ENCODE data around the gene ORM1.

The ORM1 gene

DNA sequence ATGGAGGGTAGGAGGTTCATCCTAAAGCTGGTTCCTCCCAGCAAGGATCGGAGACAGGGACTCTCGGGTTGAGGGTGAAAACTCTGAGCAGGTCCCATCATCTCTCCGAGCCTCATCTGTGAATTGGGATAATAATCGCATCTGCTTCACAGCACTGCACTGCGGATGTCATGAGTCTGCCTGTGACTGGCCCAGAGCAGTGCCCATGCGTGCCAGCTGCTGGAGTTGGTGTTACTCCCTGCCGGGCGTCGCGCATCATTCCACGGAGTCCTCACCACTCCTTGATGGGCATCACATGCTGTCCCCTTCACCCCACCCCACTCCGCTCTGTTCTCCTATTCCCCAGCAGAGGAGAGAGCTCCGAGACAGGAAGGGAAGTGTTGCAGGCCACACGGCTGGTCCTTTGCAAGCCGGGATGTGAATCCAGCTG lies 35.1 kb upstream of the ORM1 start:
- DNase-seq = no peak

DNA sequence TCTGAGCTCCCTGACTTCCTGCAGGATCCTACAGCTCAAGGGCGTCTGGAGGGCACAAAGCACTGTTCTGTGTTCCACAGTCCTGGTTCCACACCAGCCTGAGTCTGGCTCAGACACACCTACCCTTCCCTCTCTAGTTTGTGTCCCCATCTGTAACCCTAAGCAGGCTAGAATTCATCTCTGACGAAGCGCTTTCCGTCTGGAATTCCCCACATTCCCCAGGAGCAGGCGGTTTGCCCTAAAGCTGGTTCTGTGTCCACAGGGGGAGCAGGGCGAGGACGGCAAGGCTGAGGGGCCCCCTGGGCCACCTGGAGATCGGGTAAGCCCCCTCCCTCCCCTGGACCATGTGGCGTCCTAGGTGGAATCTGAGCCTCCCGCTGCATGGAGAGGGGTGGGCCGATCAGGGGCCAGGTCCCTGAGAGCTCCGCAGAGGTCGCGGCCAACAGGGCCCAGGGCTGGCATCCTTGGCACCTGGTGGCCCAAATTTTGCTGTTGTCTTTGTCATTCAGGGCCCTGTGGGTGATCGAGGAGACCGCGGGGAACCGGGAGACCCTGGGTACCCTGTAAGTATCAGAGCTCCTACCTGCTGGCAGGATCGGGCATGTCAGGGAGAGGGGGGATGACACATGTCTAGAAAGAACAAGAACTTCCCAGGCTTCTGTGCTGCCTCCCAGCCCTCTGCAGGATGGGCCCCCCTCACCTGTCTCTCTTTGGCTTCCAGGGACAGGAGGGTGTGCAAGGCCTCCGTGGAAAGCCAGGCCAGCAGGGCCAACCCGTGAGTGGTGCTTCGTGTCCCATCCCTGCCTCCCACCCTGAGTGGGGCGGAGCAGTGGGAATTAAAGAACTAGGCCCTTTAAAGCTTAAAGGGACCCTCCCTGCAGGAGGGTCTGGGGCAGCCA lies 34.5 kb upstream of the ORM1 start:
- no peak for DNase-seq

DNA sequence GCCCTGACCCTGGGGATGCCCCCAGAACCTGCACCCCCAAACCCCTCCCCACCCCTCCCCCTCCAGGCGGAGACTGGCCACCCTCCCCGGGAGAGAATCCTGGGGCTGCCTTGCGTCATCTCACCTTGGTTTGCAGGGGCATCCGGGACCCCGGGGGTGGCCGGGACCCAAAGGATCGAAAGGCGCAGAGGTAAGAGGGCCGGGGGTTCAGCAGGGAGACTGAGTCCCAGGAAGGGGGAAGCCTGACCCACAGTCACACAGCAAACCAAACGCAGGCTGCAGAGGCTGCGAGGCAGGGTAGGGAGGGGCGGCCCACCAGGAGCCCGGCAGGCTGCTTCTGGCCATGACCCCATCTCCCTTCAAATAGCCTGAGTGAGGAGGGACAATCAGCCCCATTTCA lies 33.8 kb upstream of the ORM1 start:
- DNase-seq = no peak

DNA sequence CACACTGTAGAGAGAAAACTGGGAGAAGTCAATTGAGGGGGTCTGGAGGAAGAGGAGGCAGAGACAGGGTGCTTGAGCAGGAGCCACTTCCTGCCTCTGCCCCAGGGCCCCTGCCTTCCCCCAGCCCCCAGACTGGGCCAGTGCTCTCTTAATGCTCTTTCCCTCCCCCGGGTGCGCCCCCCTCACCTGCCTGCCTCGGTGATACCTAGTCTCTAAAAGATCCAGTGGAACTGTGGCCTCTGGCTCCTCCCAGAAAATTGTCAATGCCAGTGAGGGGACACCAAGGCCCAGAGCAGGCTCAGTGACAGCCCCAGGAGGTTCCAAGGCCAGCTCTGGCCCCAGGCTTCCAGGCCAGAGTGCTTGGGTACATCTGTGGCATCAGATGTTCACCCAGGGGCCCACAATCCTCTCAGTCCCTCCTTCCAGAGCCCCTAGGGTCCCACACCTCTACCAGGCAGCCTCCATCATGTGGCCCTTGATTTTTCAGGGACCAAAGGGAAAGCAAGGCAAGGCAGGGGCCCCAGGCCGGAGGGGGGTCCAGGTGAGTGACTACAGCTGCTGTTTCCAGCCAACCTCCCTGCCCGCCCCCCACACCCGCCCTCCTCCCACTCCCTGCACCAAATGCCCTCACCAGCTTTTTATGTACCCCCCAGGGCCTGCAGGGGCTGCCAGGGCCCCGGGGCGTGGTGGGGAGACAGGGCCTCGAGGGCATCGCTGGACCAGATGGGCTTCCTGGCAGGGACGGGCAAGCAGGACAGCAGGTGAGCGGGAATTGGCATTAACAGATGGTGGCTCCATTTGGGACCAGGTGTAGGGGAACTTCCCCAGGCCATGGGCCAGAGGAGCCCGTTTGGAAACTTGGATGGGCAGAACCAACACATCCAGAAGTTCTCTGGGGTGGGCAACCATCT lies 33.1 kb upstream of the ORM1 start:
- DNase-seq = no peak

DNA sequence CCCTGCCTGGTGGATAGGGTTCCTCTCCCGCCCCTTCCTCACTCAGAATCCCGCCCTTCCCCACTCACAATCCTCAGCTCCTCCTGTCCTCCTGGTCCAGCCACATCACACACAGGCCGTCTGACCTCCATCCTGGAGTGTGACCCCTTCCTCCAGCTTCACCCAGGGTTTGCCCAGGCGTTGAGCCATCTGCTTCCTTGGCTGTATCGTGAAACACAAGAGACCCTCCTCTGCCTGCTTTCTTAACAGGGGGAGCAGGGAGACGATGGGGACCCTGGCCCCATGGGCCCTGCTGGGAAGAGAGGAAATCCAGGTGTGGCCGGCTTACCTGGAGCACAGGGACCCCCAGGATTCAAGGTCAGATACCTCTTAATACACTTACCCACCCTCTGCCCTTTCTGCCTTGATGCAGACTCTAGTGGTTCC lies 32.3 kb upstream of the ORM1 start:
- DNase-seq = no peak

DNA sequence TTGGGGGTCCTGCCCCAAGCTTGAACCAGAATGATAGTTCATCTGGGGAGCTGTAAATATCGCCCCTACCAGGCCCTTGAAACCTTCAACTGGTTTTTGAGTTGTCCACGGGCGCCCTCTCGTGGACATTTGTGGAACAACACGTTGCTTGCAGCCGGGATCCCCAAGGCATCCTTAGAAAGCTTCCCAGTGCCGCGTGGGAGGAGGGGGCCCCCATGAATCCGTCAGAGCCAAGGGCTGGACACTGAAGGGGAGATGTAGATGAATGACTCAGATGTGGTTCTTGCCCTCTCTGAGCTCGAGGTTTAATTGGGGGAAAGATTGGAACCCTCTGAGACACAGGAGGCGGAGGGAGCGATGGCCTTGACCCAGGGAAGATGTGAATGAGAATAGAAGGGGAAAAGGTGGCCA lies 31.8 kb upstream of the ORM1 start:
- DNase-seq = peak; percentile 79

DNA sequence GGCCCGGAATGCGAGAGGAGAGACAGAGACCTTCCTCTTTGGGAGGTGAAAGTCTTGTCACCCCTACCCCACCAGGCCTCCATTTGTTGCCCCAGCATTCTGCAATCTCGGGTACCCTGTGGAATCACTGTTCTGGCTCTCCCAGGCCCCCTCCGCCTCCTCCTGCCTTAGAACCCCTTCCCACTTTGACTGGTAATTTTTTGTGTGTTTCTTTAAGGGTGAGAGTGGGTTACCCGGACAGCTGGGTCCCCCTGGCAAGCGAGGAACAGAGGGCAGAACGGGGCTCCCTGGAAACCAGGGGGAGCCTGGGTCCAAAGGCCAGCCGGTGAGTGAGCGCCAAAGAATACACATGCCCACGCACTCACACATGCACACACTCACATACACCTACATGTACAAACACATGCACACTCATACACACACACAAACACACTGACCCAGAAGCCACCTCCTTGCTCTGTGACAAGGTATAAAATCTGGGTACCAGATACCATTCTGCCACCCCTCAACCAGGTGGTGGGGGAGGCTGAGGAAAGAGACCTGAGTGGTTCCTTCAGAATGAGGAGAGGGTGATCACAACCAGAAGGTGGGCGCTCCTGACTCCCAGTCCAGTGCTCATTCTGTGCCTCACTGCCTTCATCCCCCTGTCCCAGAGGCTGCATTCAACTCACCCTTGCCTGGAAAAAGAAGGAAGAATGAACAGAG lies 30.9 kb upstream of the ORM1 start:
- no peak for DNase-seq

DNA sequence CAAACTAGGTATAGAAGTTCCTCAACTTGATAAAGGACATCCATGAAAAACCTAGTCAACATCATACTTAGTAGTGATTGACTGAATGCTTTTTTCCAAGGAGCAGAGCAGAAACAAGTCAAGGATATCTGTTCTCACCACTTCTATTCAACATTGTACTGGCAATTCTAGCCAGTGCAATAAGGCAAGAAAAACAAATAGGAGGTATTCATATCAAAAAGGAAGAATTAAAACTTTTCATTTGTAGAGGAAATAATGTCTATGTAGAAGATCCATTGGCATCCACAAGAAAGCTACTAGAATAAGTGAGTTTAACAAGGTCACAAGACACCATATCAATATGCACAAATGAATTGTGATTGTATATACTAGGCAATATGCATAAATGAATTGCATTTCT lies 28.2 kb upstream of the ORM1 start:
- DNase-seq = no peak

DNA sequence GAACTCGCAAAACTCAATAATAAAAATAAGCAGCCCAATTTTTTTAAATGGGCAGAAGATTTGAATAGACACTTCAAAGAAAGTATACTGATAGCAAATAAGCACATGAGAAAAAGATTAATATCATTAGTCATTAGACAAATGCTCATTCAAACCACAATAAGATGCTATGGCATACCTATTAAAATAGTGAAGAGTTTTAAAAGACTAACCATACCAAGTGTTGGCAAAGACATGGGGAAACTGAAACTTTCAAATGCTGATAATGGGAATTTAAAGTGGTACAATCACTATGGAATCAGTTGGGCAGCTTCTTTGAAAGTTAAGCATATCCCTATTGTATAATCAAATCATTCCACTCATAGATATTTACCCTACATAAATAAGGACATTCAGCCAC lies 26.6 kb upstream of the ORM1 start:
- DNase-seq = no peak

DNA sequence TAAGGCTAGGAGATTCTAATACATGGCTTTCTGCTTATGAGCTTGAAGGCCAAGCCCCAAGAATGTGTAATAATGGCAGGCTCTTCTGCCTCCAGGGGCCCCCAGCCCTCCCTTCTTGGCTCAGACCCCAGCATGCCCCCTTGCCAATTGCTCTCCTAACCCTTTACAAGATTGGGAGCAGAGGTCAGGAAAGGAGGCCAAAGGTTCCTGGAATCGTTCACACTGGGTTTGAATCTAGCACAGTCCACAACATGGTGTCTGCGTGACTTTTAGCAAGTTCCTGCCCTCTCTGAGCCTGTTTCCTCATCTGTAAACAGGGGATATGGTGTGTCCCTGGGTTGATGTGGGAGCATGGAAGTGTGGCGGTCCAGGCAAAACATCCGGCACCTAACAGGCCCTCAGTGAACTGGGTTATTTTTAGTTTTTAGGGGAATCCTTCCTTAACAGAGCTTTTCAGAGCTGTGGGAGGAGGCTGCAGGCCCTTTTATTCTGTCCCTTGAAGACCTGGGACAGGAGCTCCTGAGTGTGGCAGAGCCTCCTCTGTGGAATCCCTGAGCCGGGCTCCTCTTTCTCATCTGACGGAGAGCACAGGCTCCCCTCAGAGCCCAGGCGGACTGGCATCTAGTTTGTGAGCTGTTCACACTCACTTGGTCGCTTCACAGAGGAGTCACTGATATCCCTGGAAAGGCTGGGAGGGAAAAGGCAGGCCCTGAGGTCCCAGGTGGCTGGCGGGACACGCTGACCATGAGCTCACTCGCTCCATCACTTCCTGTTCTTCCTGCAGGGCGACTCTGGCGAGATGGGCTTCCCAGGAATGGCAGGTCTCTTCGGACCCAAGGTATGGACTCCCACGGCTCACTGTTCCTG lies 23.4 kb upstream of the ORM1 start:
- DNase-seq = no peak

DNA sequence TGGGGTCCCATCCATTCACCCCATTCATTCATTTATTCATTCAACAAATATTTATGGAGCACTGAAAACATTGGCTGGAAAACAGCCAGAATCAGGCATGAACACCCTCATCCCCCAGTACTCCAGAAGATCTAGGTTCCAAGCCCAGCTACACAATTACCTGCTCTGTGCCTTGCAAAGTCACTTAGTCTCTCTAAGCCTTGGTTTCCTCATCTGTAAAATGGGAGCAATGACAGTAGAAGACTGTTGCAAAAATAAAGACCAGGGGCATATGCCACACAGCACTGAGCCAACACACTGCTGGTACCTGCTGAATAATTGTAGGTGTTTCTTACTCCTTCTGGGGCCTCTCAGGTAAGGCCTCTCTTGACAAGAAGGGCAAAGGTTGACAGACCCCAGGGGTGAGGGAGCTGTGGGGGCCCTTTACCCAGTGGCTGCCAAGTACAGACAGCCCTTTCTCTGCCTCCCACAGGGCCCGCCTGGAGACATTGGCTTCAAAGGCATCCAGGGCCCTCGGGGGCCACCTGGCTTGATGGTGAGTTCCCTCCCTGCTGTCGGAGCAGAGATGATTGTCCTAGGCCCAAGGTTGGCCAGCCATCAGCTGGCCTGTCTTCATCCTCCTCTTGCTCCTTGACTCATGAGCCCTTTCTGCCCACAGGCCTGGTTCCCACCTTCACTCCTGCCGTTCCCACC lies 22.6 kb upstream of the ORM1 start:
- DNase-seq = peak; percentile 1

DNA sequence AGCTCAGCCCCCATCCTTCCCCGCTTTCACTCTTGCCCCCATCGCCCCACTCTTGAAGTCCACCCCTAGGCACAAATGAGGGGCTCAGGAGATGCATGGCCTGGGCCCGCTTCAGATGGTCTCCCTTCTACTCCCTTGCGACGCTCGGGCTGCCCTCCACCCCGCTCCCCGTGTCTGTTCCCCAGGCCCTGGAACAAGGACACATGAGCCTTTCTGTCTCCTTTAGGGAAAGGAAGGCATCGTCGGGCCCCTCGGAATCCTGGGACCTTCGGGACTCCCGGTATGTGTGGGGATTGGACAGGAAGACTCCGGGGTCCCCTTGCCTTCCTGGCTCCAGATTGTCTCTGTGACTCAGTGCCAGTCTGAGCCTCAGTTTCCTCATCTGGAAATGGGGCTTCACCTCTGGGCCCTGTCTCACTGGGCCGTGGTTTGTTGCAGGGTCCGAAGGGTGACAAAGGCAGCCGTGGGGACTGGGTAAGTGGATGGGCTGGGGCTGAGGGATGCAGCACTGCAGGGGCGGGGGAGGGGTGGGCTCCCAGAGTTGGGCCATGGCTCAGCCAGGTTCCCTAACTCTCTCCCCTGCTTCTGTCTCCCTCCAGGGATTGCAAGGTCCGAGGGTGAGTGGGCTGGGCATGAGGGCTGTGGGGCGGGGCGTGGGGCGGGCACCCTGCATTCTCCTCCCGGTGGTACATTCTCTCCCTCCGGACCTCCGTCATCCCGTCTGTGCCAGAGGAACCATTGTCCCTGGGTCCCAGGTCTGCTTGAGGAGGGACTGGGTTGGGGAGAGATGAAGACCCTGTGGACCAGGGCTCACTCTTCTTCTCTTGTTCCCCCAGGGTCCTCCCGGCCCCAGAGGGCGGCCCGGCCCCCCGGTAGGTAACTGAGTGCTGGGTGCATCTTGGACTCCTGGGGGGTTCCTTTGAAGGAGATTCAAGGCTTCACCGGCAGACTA lies 21.8 kb upstream of the ORM1 start:
- peak; percentile 0 for DNase-seq

DNA sequence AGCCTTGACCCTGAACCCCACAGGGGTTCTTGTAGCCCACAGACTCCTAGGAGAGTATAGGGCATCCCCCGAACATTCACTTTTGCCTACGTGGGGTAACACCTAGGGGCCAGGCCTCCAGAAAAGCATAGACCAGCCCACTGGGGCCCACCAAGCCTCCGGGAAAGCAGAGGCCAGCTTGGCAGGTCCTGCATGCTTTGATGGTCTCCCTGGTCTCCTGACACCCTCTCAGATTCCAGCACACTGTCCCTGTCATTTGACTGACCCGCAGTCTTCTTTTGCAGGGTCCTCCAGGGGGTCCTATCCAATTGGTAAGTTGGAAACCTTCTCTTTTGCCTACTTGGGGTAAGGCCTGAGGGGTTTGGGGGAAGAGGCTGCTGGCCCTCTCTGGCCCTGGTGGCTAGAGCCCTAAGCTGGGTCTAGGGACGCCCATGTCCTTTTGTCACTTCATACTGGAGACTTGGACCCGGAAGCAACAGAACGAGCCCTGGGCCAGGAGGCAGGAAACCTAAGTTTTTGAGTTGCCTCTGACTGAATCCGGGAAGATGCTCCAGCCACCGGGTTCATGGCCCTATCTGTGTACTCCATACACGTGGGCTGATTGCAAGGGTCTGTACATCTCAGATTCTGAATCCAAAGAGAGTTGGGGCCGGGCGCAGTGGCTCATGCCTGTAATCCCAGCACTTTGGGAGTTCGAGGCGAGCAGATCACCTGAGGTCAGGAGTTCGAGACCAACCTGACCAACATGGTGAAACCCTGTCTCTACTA lies 20.9 kb upstream of the ORM1 start:
- DNase-seq = no peak

DNA sequence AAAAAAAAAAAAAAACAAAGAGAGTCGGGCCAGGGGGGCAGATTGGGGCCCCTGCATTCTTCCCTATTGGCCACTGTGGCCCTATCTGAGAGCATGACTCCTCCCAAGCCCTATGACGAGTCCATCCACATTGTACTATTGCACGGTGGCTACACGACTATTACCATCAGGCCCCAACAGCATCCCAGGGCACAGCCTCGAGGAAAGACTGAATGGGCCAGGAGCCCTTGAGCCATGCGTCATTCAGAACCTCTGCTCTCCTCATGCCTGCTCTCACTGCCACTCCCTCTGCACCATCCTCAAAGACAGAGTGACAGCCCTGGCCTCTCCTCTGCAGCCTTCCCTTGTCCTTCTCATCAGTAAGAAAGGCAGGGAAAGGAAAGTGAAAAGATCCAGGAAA lies 20.2 kb upstream of the ORM1 start:
- DNase-seq = no peak

DNA sequence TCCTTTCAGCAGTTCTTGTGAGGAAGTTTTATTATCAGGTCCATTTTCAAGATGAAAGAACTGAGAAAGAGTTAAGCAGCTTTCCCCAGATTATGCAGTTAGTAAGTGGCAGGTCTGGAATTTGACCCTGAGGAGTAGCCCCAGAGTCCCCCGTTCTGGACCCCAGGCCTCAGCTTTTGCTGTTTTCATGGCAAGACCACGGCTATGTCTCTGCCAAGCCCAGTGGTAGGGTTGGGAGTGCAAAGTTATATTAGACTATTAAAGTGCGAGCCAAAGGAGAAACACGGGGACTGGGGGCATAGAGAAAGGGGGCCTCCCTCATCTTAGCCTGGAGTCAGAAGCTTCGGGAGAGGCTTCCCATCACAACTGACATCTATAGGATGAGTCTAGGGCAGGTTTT lies 19.3 kb upstream of the ORM1 start:
- DNase-seq = peak; percentile 0

DNA sequence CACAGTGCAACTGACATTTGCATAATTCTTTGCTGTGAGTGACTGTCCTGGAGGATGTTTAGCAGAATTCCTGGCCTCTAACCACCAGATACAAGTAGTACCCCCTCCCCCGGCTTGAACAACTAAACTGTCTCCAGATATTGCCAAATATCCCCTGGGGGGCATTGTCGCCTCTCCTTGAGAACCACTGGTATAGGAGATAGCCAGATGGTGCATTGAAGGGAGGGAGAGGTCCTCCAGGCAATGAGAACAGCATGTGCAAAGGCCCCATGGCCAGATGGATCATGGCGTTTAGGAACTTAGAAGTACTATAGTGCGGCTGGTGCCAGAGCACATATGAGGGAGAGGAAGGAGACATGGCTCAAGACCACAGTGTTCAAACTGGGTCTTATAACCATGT lies 18.9 kb upstream of the ORM1 start:
- DNase-seq = peak; percentile 1

DNA sequence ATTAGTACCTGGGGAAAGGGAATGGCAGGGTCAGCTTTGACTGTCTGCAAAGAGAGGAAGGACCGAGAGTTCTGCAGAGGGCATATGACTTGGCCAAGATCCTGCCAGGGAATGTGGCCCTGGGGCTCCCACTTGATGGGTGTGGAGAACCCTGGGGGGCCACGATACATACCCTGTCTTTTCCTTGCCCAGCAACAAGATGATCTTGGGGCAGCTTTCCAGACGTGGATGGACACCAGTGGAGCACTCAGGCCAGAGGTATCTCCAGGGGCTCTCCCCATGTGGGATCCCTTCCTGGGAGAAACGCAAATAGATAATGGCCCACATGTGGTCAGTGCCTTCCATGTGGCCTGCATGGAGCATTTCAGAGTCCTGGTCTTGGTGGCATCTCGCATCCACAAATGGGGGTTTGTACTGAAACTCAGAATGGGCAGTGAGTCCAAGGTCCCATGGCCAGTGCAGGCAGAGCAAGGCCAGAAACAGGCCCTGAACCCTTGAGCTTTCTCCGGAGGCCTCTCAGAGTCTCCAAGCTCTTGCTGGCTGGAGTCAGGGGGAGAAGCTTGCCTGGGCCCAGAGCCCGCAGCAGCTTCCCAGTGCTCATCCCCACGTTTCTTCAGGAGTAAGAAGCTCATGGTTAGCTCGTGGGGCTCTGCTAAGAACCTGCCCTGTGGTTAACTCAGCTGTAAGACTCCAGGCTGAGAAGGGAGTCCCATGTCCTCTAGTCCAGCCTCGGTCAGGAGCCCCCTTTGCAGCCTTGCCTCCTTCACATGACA lies 18.3 kb upstream of the ORM1 start:
- peak; percentile 1 for DNase-seq

DNA sequence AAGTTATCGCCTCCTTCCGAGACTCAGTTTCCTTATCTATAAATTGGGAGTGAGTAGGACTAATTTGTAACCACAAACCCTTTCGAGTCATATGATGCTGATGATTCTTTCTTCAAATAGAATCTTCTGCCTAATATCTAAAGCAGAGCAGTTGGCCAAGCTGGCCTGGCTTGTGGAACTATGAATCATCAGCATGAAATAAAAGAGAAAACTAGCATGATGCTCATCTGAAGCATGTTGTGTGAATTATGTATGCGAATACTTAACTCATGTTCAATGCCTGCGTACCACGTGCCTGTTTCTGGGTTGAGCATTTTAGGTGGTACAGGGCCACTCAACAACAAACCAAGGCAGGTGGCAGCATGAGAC lies 15.0 kb upstream of the ORM1 start:
- peak; percentile 0 for DNase-seq

Data from activated CD4-positive, alpha-beta T cell treated with anti-CD3 and anti-CD28 coated beads for 48 hours (primary cell).